SK-N-SH treated with all-trans-retinoic acid at 6 μM for 48 hours (cell line): ENCODE measurements around the gene ENTPD7.

ENCODE experiments used
- ATAC-seq: fragments of 200-7000 bp; cut with Tn5 transposase; 3 replicates; pipeline ENCODE4 v1.9.1; 2020; ENCODE audit warnings: mild to moderate bottlenecking, moderate library complexity
- BACH2 ChIP-seq: fragments of 250-450 bp; sonication (Bioruptor Pico); IDR thresholded peaks from 2 replicates; pipeline ENCODE4 v1.9.0; 2021; ENCODE audit warnings: mild to moderate bottlenecking, borderline replicate concordance
- CREB5 ChIP-seq: fragments of 250-450 bp; sonication (Bioruptor Pico); IDR thresholded peaks from 2 replicates; pipeline ENCODE4 v1.5.1; 2020; ENCODE audit warnings: low read depth, mild to moderate bottlenecking, moderate library complexity
- CSDC2 ChIP-seq: fragments of 250-450 bp; sonication (Bioruptor Pico); IDR thresholded peaks from 2 replicates; pipeline ENCODE4 v1.5.0; 2020; ENCODE audit warnings: mild to moderate bottlenecking, moderate library complexity
- CSRNP3 ChIP-seq: fragments of 250-450 bp; sonication (Bioruptor Pico); IDR thresholded peaks from 2 replicates; pipeline ENCODE4 v1.5.1; 2021; ENCODE audit warnings: mild to moderate bottlenecking, moderate library complexity
- ESRRG ChIP-seq: fragments of 250-450 bp; sonication (Bioruptor Pico); IDR thresholded peaks from 2 replicates; pipeline ENCODE4 v1.6.1; 2021; ENCODE audit warnings: mild to moderate bottlenecking
- GLIS3 ChIP-seq: fragments of 250-450 bp; sonication (Bioruptor Pico); IDR thresholded peaks from 2 replicates; pipeline ENCODE4 v1.5.0; 2020; ENCODE audit warnings: mild to moderate bottlenecking, moderate library complexity
- OSR1 ChIP-seq: fragments of 250-450 bp; sonication (Bioruptor Pico); IDR thresholded peaks from 2 replicates; pipeline ENCODE4 v1.8.0; 2022; ENCODE audit warnings: moderate library complexity, mild to moderate bottlenecking, inconsistent platforms
- PATZ1 ChIP-seq: fragments of 250-450 bp; sonication (Bioruptor Pico); IDR thresholded peaks from 2 replicates; pipeline ENCODE4 v1.8.0; 2020; ENCODE audit warnings: mild to moderate bottlenecking, moderate library complexity, borderline replicate concordance
- POU6F1 ChIP-seq: fragments of 250-450 bp; sonication (Bioruptor Pico); IDR thresholded peaks from 2 replicates; pipeline ENCODE4 v1.8.0; 2021; ENCODE audit warnings: low read depth, mild to moderate bottlenecking, moderate library complexity, borderline replicate concordance
- PPARA ChIP-seq: fragments of 250-450 bp; sonication (Bioruptor Pico); IDR thresholded peaks from 2 replicates; pipeline ENCODE4 v1.5.0; 2020; ENCODE audit warnings: mild to moderate bottlenecking, borderline replicate concordance
- SNAI2 ChIP-seq: fragments of 250-450 bp; sonication (Bioruptor Pico); IDR thresholded peaks from 2 replicates; pipeline ENCODE4 v1.5.0; 2020; ENCODE audit warnings: mild to moderate bottlenecking, moderate library complexity
- TCF4 ChIP-seq: fragments of 250-450 bp; sonication (Bioruptor Pico); IDR thresholded peaks from 2 replicates; pipeline ENCODE4 v1.8.0; 2021; ENCODE audit warnings: mild to moderate bottlenecking, moderate library complexity, borderline replicate concordance
- TOX ChIP-seq: fragments of 250-450 bp; sonication (Bioruptor Pico); IDR thresholded peaks from 2 replicates; pipeline ENCODE4 v1.8.0; 2021; ENCODE audit warnings: mild to moderate bottlenecking, moderate library complexity, borderline replicate concordance
- TSHZ2 ChIP-seq: fragments of 250-450 bp; sonication (Bioruptor Pico); IDR thresholded peaks from 2 replicates; pipeline ENCODE4 v1.5.0; 2020; ENCODE audit warnings: mild to moderate bottlenecking, moderate library complexity
- ZC3H10 ChIP-seq: fragments of 250-450 bp; sonication (Bioruptor Pico); IDR thresholded peaks from 2 replicates; pipeline ENCODE4 v1.5.1; 2021; ENCODE audit warnings: mild to moderate bottlenecking, moderate library complexity
- ZFP3 ChIP-seq: fragments of 250-450 bp; sonication (Bioruptor Pico); IDR thresholded peaks from 2 replicates; pipeline ENCODE4 v1.5.0; 2020; ENCODE audit warnings: mild to moderate bottlenecking, moderate library complexity
- ZFP30 ChIP-seq: fragments of 450-650 bp; formaldehyde crosslinking; IDR thresholded peaks from 2 replicates; pipeline ENCODE4 v1.5.0; 2022; ENCODE audit warnings: mild to moderate bottlenecking, moderate library complexity
- ZNF565 ChIP-seq: fragments of 450-650 bp; formaldehyde crosslinking; conservative IDR thresholded peaks from 2 replicates; pipeline ENCODE4 v1.5.0; 2020; ENCODE audit warnings: low read depth, mild to moderate bottlenecking, moderate library complexity
- ZNF70 ChIP-seq: fragments of 450-650 bp; formaldehyde crosslinking; IDR thresholded peaks from 2 replicates; pipeline ENCODE4 v1.5.0; 2020; ENCODE audit warnings: mild to moderate bottlenecking, moderate library complexity
- ZNF8 ChIP-seq: fragments of 450-650 bp; formaldehyde crosslinking; IDR thresholded peaks from 2 replicates; pipeline ENCODE4 v1.5.0; 2020; ENCODE audit warnings: mild to moderate bottlenecking, moderate library complexity

Gene ENTPD7

GRCh38 chr10:99628923-99629624 is 30.2 kb upstream of the ENTPD7 start:
- ATAC-seq: no peak
- TF ChIP-seq OSR1 (CRISPR knock-in tag): no peak
- no peak for TF ChIP-seq ZC3H10 (CRISPR knock-in tag)
- TF ChIP-seq POU6F1 (CRISPR knock-in tag): no peak
- TF ChIP-seq CREB5 (CRISPR knock-in tag): no peak
- no peak for TF ChIP-seq SNAI2
- no peak for TF ChIP-seq ESRRG (CRISPR knock-in tag)
- TF ChIP-seq BACH2 (CRISPR knock-in tag): no peak
- TF ChIP-seq GLIS3 (CRISPR knock-in tag): no peak
- TF ChIP-seq TSHZ2 (CRISPR knock-in tag): no peak
- no peak for TF ChIP-seq ZNF70 (CRISPR knock-in tag)
- TF ChIP-seq CSRNP3: no peak
- no peak for TF ChIP-seq ZNF8 (CRISPR knock-in tag)
- no peak for TF ChIP-seq CSDC2 (CRISPR knock-in tag)
- no peak for TF ChIP-seq ZFP30 (CRISPR knock-in tag)
- TF ChIP-seq PPARA (CRISPR knock-in tag): no peak
- TF ChIP-seq TCF4: no peak
- no peak for TF ChIP-seq ZNF565 (CRISPR knock-in tag)
- TF ChIP-seq PATZ1 (CRISPR knock-in tag): no peak
- no peak for TF ChIP-seq TOX (CRISPR knock-in tag)
- no peak for TF ChIP-seq ZFP3 (CRISPR knock-in tag)

- TF ChIP-seq TOX (CRISPR knock-in tag) (no peak), ZFP3 (CRISPR knock-in tag) (no peak), CSRNP3 (no peak), CSDC2 (CRISPR knock-in tag) (no peak), GLIS3 (CRISPR knock-in tag) (no peak), ZNF8 (CRISPR knock-in tag) (no peak)
- ATAC-seq: no peak
These were observed 29.7 kb upstream of the ENTPD7 start for GRCh38 chr10:99629625-99629978.
